ENCODE measurements around the gene COQ10A. TPM values are rescaled to one million over a fixed set of nuclear protein-coding genes. Genes with fewer than 3 reads are reported as not detected.
"Not testable (repeated sequence)": the region's sequence is repeated elsewhere in the genome, so short reads cannot be mapped to it uniquely, and the experiment has no call there.

Gene COQ10A
- total and polyA plus RNA-seq, 5 donors from 2014 or later: 8.1 to 23.7 (median 11.2) TPM

GRCh38 chr12:56284263-56284662 is 17.5 kb downstream of the COQ10A start:
- H3K36me3 ChIP-seq (ENCODE audit: control insufficient read depth, insufficient read depth, low read length): peaks cover 62% of the 10 kb centered on the region
- not testable (repeated sequence) for H3K4me3 ChIP-seq (ENCODE audit: low read depth, low read length); DNase-seq; H3K4me1 ChIP-seq (ENCODE audit: control insufficient read depth, insufficient read depth, low read length, poor library complexity, severe bottlenecking); H3K9me3 ChIP-seq (ENCODE audit: control insufficient read depth in 2 of 2, low read length in 2 of 2); H3K27me3 ChIP-seq (ENCODE audit: control insufficient read depth, insufficient read depth, low read length); H3K27ac Mint-ChIP-seq; H3K27me3 Mint-ChIP-seq; ATAC-seq (ENCODE audit: low read depth in 2 of 2); H3K4me3 Mint-ChIP-seq; H3K27ac ChIP-seq (ENCODE audit: insufficient read depth, low read length, poor library complexity, severe bottlenecking); H3K9me3 Mint-ChIP-seq
- H3K4me1 Mint-ChIP-seq: peaks cover 4 to 16% (median 12%) of the 10 kb centered on the region in 4 donors
- H3K36me3 Mint-ChIP-seq: peaks cover 36% of the 10 kb centered on the region

GRCh38 chr12:56286044-56286830 is 19.5 kb downstream of the COQ10A start:
- peaks cover 11% of the 10 kb centered on the region for H3K4me1 ChIP-seq (ENCODE audit: control insufficient read depth, insufficient read depth, low read length, poor library complexity, severe bottlenecking)
- DNase-seq (no peak), ATAC-seq (ENCODE audit: low read depth in 2 of 2) (no peak)
- H3K27ac ChIP-seq (ENCODE audit: insufficient read depth, low read length, poor library complexity, severe bottlenecking): no peak overlapping the region
- no peak overlapping the region for H3K4me3 Mint-ChIP-seq
- peak overlapping the region in 2 of 3 donors; percentile 31 to 86 for H3K27ac Mint-ChIP-seq
- peaks cover 10 to 31% (median 19%) of the 10 kb centered on the region in 4 donors for H3K4me1 Mint-ChIP-seq
- no peak overlapping the region for H3K4me3 ChIP-seq (ENCODE audit: low read depth, low read length)
- no peaks in the 10 kb centered on the region for H3K27me3 ChIP-seq (ENCODE audit: control insufficient read depth, insufficient read depth, low read length)
- no peaks in the 10 kb centered on the region for H3K27me3 Mint-ChIP-seq
- H3K36me3 ChIP-seq (ENCODE audit: control insufficient read depth, insufficient read depth, low read length): peaks cover 57% of the 10 kb centered on the region
- no peaks in the 10 kb centered on the region for H3K9me3 ChIP-seq (ENCODE audit: control insufficient read depth in 2 of 2, low read length in 2 of 2)
- H3K9me3 Mint-ChIP-seq: no peaks in the 10 kb centered on the region
- H3K36me3 Mint-ChIP-seq: peaks cover 36% of the 10 kb centered on the region

- peak in 1 of 3 donors; percentile 49 for DNase-seq
- H3K4me1 ChIP-seq (ENCODE audit: control insufficient read depth, insufficient read depth, low read length, poor library complexity, severe bottlenecking): peaks cover 17% of the 10 kb centered on the region
- H3K4me3 ChIP-seq (ENCODE audit: low read depth, low read length): no peak overlapping the region
- peaks cover 39% of the 10 kb centered on the region for H3K36me3 ChIP-seq (ENCODE audit: control insufficient read depth, insufficient read depth, low read length)
- H3K27me3 ChIP-seq (ENCODE audit: control insufficient read depth, insufficient read depth, low read length): no peaks in the 10 kb centered on the region
- Mint-ChIP-seq H3K4me3 (no peak overlapping the region), H3K4me1 (peaks cover 18 to 44% (median 27%) of the 10 kb centered on the region in 4 donors), H3K27me3 (no peaks in the 10 kb centered on the region), H3K27ac (peak overlapping the region in 2 of 3 donors; percentile 42 to 44), H3K36me3 (peaks cover 19% of the 10 kb centered on the region), H3K9me3 (no peaks in the 10 kb centered on the region)
- no peak for ATAC-seq (ENCODE audit: low read depth in 2 of 2)
- peak overlapping the region; percentile 14 for H3K27ac ChIP-seq (ENCODE audit: insufficient read depth, low read length, poor library complexity, severe bottlenecking)
- no peaks in the 10 kb centered on the region for H3K9me3 ChIP-seq (ENCODE audit: control insufficient read depth in 2 of 2, low read length in 2 of 2)
Observed at GRCh38 chr12:56288705-56289387, 22.1 kb downstream of the COQ10A start.

GRCh38 chr12:56293795-56294194 is 27.1 kb downstream of the COQ10A start:
- Histone ChIP-seq H3K36me3 (ENCODE audit: control insufficient read depth, insufficient read depth, low read length) (peaks cover 37% of the 10 kb centered on the region), H3K4me3 (ENCODE audit: low read depth, low read length) (no peak overlapping the region), H3K27me3 (ENCODE audit: control insufficient read depth, insufficient read depth, low read length) (no peaks in the 10 kb centered on the region), H3K27ac (ENCODE audit: insufficient read depth, low read length, poor library complexity, severe bottlenecking) (no peak overlapping the region), H3K4me1 (ENCODE audit: control insufficient read depth, insufficient read depth, low read length, poor library complexity, severe bottlenecking) (peaks cover 33% of the 10 kb centered on the region), H3K9me3 (ENCODE audit: control insufficient read depth in 2 of 2, low read length in 2 of 2) (no peaks in the 10 kb centered on the region)
- Mint-ChIP-seq H3K36me3 (peaks cover 18% of the 10 kb centered on the region), H3K27ac (peak overlapping the region in 2 of 3 donors; percentile 7 to 23), H3K9me3 (no peaks in the 10 kb centered on the region), H3K4me3 (peak overlapping the region in 1 of 4 donors; percentile 52), H3K27me3 (no peaks in the 10 kb centered on the region), H3K4me1 (peaks cover 14 to 67% (median 42%) of the 10 kb centered on the region in 4 donors)
- no peak for ATAC-seq (ENCODE audit: low read depth in 2 of 2)
- no peak for DNase-seq

GRCh38 chr12:56296295-56296694 is 29.6 kb downstream of the COQ10A start:
- peak overlapping the region in 2 of 4 donors; percentile 10 to 36 for H3K4me3 Mint-ChIP-seq
- no peak overlapping the region for H3K27ac ChIP-seq (ENCODE audit: insufficient read depth, low read length, poor library complexity, severe bottlenecking)
- H3K4me3 ChIP-seq (ENCODE audit: low read depth, low read length): no peak overlapping the region
- peaks cover 25% of the 10 kb centered on the region for H3K36me3 ChIP-seq (ENCODE audit: control insufficient read depth, insufficient read depth, low read length)
- peaks cover 17 to 66% (median 47%) of the 10 kb centered on the region in 4 donors for H3K4me1 Mint-ChIP-seq
- H3K9me3 Mint-ChIP-seq: no peaks in the 10 kb centered on the region
- H3K27me3 Mint-ChIP-seq: no peaks in the 10 kb centered on the region
- H3K4me1 ChIP-seq (ENCODE audit: control insufficient read depth, insufficient read depth, low read length, poor library complexity, severe bottlenecking): peaks cover 41% of the 10 kb centered on the region
- ATAC-seq (ENCODE audit: low read depth in 2 of 2): no peak
- H3K36me3 Mint-ChIP-seq: peaks cover 13% of the 10 kb centered on the region
- no peak for DNase-seq
- peak overlapping the region in 2 of 3 donors; percentile 48 to 72 for H3K27ac Mint-ChIP-seq
- H3K27me3 ChIP-seq (ENCODE audit: control insufficient read depth, insufficient read depth, low read length): no peaks in the 10 kb centered on the region
- H3K9me3 ChIP-seq (ENCODE audit: control insufficient read depth in 2 of 2, low read length in 2 of 2): no peaks in the 10 kb centered on the region

GRCh38 chr12:56297400-56297799 is 30.7 kb downstream of the COQ10A start:
- H3K27me3 Mint-ChIP-seq: no peaks in the 10 kb centered on the region
- Histone ChIP-seq H3K9me3 (ENCODE audit: control insufficient read depth in 2 of 2, low read length in 2 of 2) (no peaks in the 10 kb centered on the region), H3K4me3 (ENCODE audit: low read depth, low read length) (peak overlapping the region; percentile 11), H3K36me3 (ENCODE audit: control insufficient read depth, insufficient read depth, low read length) (peaks cover 23% of the 10 kb centered on the region), H3K27ac (ENCODE audit: insufficient read depth, low read length, poor library complexity, severe bottlenecking) (peak overlapping the region; percentile 38), H3K27me3 (ENCODE audit: control insufficient read depth, insufficient read depth, low read length) (no peaks in the 10 kb centered on the region), H3K4me1 (ENCODE audit: control insufficient read depth, insufficient read depth, low read length, poor library complexity, severe bottlenecking) (peaks cover 43% of the 10 kb centered on the region)
- peak overlapping the region; percentile 48 to 91 (median 55) for H3K27ac Mint-ChIP-seq
- no peaks in the 10 kb centered on the region for H3K9me3 Mint-ChIP-seq
- DNase-seq (no peak), ATAC-seq (ENCODE audit: low read depth in 2 of 2) (no peak)
- H3K36me3 Mint-ChIP-seq: peaks cover 12% of the 10 kb centered on the region
- H3K4me3 Mint-ChIP-seq: peak overlapping the region in 3 of 4 donors; percentile 50 to 99 (median 68)
- H3K4me1 Mint-ChIP-seq: peaks cover 17 to 69% (median 48%) of the 10 kb centered on the region in 4 donors

GRCh38 chr12:56298828-56299227 is 32.1 kb downstream of the COQ10A start:
- Mint-ChIP-seq H3K4me1 (peaks cover 15 to 63% (median 47%) of the 10 kb centered on the region in 4 donors), H3K36me3 (peaks cover 12% of the 10 kb centered on the region), H3K27me3 (no peaks in the 10 kb centered on the region), H3K9me3 (no peaks in the 10 kb centered on the region), H3K27ac (peak overlapping the region; percentile 81 to 98 (median 94)), H3K4me3 (peak overlapping the region; percentile 94 to 99 (median 96))
- peak overlapping the region; percentile 97 for H3K4me3 ChIP-seq (ENCODE audit: low read depth, low read length)
- peak overlapping the region; percentile 98 for H3K27ac ChIP-seq (ENCODE audit: insufficient read depth, low read length, poor library complexity, severe bottlenecking)
- no peak for ATAC-seq (ENCODE audit: low read depth in 2 of 2)
- peaks cover 21% of the 10 kb centered on the region for H3K36me3 ChIP-seq (ENCODE audit: control insufficient read depth, insufficient read depth, low read length)
- peak in 1 of 3 donors; percentile 18 for DNase-seq
- no peaks in the 10 kb centered on the region for H3K27me3 ChIP-seq (ENCODE audit: control insufficient read depth, insufficient read depth, low read length)
- H3K9me3 ChIP-seq (ENCODE audit: control insufficient read depth in 2 of 2, low read length in 2 of 2): no peaks in the 10 kb centered on the region
- H3K4me1 ChIP-seq (ENCODE audit: control insufficient read depth, insufficient read depth, low read length, poor library complexity, severe bottlenecking): peaks cover 46% of the 10 kb centered on the region

All from CD4-positive, CD25-positive, alpha-beta regulatory T cell (primary cell).